ENCODE measurements around the gene CRYZ. TPM values are rescaled to one million over a fixed set of nuclear protein-coding genes. Genes with fewer than 3 reads are reported as not detected.

The CRYZ gene
- total RNA-seq, 1 experiment from 2014 or later: 57.7 TPM

DNA sequence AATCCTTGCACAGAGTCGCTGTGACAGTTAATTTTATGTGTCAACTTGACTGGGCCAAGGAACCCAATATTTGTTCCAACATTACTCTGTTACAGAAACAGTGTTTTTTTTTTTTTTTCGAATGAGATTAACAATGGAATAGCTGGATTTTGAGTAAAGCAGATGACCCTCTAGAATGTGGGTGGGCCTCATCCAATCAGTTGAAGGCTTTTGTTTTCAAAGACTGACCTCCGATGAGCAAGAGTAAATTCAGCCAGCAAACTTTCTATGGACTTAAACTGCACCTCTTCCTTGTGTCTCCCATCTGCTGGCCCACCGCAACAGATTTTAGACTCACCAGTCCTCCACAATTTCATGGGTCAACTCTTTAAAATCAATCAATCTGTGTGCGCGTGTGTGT lies 17.0 kb downstream of the CRYZ start:
- no peaks in the 10 kb centered on the region for H3K27me3 ChIP-seq (ENCODE audit: low read length)
- ATAC-seq: no peak
- H3K4me2 ChIP-seq (ENCODE audit: low read length): no peak overlapping the region
- H3K9me2 ChIP-seq (replicated peaks; ENCODE audit: low read length): no peaks in the 10 kb centered on the region
- H3K27ac ChIP-seq (ENCODE audit: low read length): no peak overlapping the region
- H3K4me1 ChIP-seq (ENCODE audit: insufficient read depth, low read length): no peaks in the 10 kb centered on the region
- ChIA-PET POLR2A (ENCODE audit: unreplicated experiment) (no interaction called here), CTCF (no interaction called here)
- no peaks in the 10 kb centered on the region for H4K20me1 ChIP-seq (ENCODE audit: low read length)
- H3K36me3 ChIP-seq (ENCODE audit: low read depth, low read length): peaks cover 40% of the 10 kb centered on the region
- no peaks in the 10 kb centered on the region for H3F3A ChIP-seq (ENCODE audit: low read length, unreplicated experiment)
- H3K4me3 ChIP-seq (ENCODE audit: low read length): no peak overlapping the region
- H2AFZ ChIP-seq (ENCODE audit: low read length): no peak overlapping the region
- no peaks in the 10 kb centered on the region for H3K9me3 ChIP-seq (ENCODE audit: low read length)
- BruUV-seq (replicated peaks): no TSS peak
- intact Hi-C loops (cut with micrococcal nuclease): no loop called here
- H3K79me2 ChIP-seq (ENCODE audit: low read length): no peaks in the 10 kb centered on the region
- DNase-seq: no peak
- H3K9ac ChIP-seq (ENCODE audit: low read length): no peak overlapping the region
- TF ChIP-seq, protein P1, sequence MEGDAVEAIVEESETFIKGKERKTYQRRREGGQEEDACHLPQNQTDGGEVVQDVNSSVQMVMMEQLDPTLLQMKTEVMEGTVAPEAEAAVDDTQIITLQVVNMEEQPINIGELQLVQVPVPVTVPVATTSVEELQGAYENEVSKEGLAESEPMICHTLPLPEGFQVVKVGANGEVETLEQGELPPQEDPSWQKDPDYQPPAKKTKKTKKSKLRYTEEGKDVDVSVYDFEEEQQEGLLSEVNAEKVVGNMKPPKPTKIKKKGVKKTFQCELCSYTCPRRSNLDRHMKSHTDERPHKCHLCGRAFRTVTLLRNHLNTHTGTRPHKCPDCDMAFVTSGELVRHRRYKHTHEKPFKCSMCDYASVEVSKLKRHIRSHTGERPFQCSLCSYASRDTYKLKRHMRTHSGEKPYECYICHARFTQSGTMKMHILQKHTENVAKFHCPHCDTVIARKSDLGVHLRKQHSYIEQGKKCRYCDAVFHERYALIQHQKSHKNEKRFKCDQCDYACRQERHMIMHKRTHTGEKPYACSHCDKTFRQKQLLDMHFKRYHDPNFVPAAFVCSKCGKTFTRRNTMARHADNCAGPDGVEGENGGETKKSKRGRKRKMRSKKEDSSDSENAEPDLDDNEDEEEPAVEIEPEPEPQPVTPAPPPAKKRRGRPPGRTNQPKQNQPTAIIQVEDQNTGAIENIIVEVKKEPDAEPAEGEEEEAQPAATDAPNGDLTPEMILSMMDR (conservative IDR thresholded peaks at IDR 0.05; ENCODE audit: low read depth, low read length): no peak
- TF ChIP-seq EZH2phosphoT487 (IDR thresholded peaks at IDR 0.05; ENCODE audit: borderline replicate concordance, low read length) (no peak), EZH2 (IDR thresholded peaks at IDR 0.05; ENCODE audit: low read length, unreplicated experiment) (no peak)

DNA sequence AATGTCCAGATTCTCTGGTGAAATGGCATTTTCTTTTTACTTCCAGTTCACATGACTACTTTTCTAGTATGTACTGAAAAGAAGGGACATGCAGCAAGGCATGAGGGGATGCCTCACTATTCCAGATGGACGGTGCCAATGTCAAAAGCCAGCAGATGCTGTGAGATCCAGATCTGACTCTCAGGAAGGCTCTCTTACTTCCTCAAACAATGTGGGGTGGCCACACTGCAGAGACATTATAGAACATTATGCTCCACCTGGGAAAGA lies 17.7 kb downstream of the CRYZ start:
- Histone ChIP-seq H3F3A (ENCODE audit: low read length, unreplicated experiment) (no peaks in the 10 kb centered on the region), H3K4me3 (ENCODE audit: low read length) (no peak overlapping the region), H3K9me2 (replicated peaks; ENCODE audit: low read length) (no peaks in the 10 kb centered on the region), H3K4me2 (ENCODE audit: low read length) (no peak overlapping the region), H3K36me3 (ENCODE audit: low read depth, low read length) (peaks cover 34% of the 10 kb centered on the region; the same call in 1 of the 2 replicates), H3K27ac (ENCODE audit: low read length) (no peak overlapping the region), H3K27me3 (ENCODE audit: low read length) (no peaks in the 10 kb centered on the region), H3K9me3 (ENCODE audit: low read length) (no peaks in the 10 kb centered on the region), H3K79me2 (ENCODE audit: low read length) (no peaks in the 10 kb centered on the region), H2AFZ (ENCODE audit: low read length) (no peak overlapping the region), H3K9ac (ENCODE audit: low read length) (no peak overlapping the region), H3K4me1 (ENCODE audit: insufficient read depth, low read length) (no peaks in the 10 kb centered on the region), H4K20me1 (ENCODE audit: low read length) (no peaks in the 10 kb centered on the region)
- ChIA-PET POLR2A (ENCODE audit: unreplicated experiment) (no interaction called here), CTCF (no interaction called here)
- no TSS peak for BruUV-seq (replicated peaks)
- TF ChIP-seq EZH2phosphoT487 (IDR thresholded peaks at IDR 0.05; ENCODE audit: borderline replicate concordance, low read length): no peak
- no peak for TF ChIP-seq EZH2 (IDR thresholded peaks at IDR 0.05; ENCODE audit: low read length, unreplicated experiment)
- TF ChIP-seq, protein P1 (conservative IDR thresholded peaks at IDR 0.05; ENCODE audit: low read depth, low read length): no peak
- intact Hi-C loops (cut with micrococcal nuclease): no loop called here
- no peak for ATAC-seq
- DNase-seq: no peak

DNA sequence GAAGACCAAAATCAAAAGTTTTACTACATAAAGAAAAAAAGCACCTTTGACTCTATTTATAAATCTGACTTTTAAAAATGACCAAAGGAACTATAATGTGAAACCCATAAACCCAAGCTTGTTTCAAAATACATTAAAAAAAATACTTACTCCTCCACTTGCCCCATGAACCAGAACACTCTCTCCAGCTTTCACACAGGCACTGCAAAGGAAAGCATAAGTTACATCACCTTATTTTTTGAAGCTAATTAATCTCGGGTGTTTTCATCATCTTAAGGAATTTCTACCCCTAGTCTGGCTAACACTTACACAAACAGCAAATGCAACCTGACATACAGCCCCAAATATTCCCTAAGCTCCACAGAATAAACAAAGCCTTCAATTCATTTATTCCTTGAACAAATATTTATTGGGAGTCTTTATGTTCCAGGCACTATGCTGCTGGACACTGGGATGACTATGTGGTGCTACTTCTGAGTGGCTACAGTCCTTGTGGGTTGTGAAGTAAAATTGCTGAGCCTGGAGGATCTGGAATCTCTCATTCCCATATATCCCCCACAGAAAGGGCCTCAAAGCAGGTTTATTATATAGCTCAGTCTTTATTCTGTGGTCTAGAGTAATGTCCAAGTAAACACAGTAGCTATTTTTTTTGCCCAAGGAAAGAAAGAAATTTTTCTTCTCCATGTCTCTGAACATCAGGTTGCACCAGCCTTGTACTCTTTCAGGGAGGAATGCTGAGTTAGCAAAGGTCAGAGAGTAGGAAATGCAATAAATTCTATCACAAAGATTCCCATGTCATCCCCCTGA lies 18.2 kb downstream of the CRYZ start:
- DNase-seq (no peak), ATAC-seq (no peak; the same call in 1 of the 2 replicates)
- intact Hi-C loops (cut with micrococcal nuclease): no loop called here
- H4K20me1 ChIP-seq (ENCODE audit: low read length): no peaks in the 10 kb centered on the region
- no TSS peak for BruUV-seq (replicated peaks)
- ChIA-PET CTCF (no interaction called here), POLR2A (ENCODE audit: unreplicated experiment) (no interaction called here)
- H3K79me2 ChIP-seq (ENCODE audit: low read length): no peaks in the 10 kb centered on the region
- H3K36me3 ChIP-seq (ENCODE audit: low read depth, low read length): peaks cover 34% of the 10 kb centered on the region; the same call in 1 of the 2 replicates
- H3K4me1 ChIP-seq (ENCODE audit: insufficient read depth, low read length): no peaks in the 10 kb centered on the region
- no peak for TF ChIP-seq EZH2 (IDR thresholded peaks at IDR 0.05; ENCODE audit: low read length, unreplicated experiment)
- TF ChIP-seq, protein P1 (conservative IDR thresholded peaks at IDR 0.05; ENCODE audit: low read depth, low read length): no peak
- TF ChIP-seq EZH2phosphoT487 (IDR thresholded peaks at IDR 0.05; ENCODE audit: borderline replicate concordance, low read length): no peak
- no peak overlapping the region for H3K4me3 ChIP-seq (ENCODE audit: low read length)
- H3F3A ChIP-seq (ENCODE audit: low read length, unreplicated experiment): no peaks in the 10 kb centered on the region
- no peaks in the 10 kb centered on the region for H3K9me3 ChIP-seq (ENCODE audit: low read length)
- H2AFZ ChIP-seq (ENCODE audit: low read length): no peak overlapping the region
- no peaks in the 10 kb centered on the region for H3K27me3 ChIP-seq (ENCODE audit: low read length)
- H3K27ac ChIP-seq (ENCODE audit: low read length): no peak overlapping the region
- no peak overlapping the region for H3K9ac ChIP-seq (ENCODE audit: low read length)
- H3K4me2 ChIP-seq (ENCODE audit: low read length): no peak overlapping the region
- no peaks in the 10 kb centered on the region for H3K9me2 ChIP-seq (replicated peaks; ENCODE audit: low read length)
